HuH-7 (cell line): ENCODE measurements around the gene C3orf85.

Source experiments
- DNase-seq: peaks from one replicate; pipeline ENCODE4 v3.0.0; 2011; ENCODE audit warnings: low spot score

Gene C3orf85

DNA sequence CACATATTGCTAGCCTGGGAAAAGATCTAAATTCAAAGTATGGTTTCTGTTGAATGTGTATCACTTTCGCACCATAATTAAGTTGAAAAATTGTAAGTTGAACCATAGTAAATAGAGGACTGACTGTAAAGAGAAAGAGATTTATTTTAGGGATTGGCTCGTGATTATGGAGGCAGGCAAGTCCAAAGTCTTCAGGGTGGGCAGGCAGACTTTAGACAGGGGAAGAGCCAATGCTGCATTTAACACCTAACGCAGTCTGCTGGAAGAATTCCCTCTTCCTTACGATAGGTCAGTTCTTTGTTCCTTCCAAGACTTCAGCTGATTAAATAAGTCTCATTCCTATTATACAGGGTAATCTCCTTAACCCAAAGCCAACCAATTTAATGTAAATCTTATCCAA is 15.8 kb downstream of the C3orf85 start:
- no peak for DNase-seq

- no peak for DNase-seq
These were observed 18.5 kb downstream of the C3orf85 start for GRCh38 chr3:109154979-109155378.

DNA sequence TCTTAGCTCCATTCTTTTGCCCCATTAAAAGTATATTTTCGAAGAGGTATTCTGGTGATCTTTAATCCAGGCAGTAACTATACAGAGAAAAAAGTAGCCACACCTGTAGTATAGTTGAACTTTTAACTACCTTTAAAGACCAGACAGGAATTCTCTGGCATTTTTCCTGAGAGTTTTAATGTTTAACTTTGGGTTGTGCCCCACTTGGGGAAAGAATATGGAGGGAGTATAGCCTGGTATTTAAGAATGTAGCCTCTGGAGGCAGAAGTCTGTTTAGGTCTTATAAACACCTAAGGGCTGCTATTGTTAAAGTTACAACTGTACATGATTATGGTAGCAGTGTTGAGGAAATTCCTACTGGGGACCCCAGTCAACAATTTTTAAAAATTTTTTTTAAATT is 19.3 kb downstream of the C3orf85 start:
- DNase-seq: no peak

- DNase-seq: no peak
These were observed 25.1 kb downstream of the C3orf85 start for GRCh38 chr3:109161487-109162123.

DNA sequence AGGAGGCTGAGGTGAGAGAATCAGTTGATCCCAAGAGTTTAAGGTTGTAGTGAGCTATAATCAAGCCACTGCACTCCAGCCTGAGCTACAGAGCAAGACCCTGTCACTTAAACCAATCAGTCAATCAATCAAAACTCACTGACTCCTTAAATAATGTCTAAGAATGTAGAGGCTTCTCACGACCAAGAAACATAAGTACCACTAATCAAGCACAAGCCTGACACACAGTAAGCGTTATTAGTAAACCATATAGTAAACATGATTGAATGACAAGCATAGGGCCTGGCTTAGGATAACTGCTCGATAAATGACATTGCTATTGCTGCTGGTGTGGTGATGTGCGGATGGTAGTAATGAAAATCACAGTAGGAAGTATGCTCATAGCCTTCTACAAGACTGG is 29.4 kb downstream of the C3orf85 start:
- no peak for DNase-seq

DNA sequence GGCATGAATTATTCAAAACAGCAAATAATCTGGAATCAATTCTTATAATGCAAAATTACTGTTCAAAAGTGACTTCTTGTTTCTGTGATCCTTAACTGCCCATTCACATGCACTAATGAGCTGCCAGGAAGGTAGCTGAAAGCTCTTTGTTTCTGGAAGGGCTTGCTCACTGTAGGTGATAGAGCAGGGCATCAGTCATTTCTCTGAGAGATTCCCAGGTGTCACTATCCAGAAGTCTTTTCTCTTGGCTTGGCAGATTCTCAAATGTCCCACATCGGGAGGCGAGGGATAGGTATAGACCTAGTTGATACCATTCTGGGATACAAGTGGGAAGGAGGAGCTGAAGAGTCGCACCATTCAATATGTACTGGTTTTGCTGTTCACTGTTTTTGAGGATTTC is 35.0 kb downstream of the C3orf85 start:
- DNase-seq: no peak

DNA sequence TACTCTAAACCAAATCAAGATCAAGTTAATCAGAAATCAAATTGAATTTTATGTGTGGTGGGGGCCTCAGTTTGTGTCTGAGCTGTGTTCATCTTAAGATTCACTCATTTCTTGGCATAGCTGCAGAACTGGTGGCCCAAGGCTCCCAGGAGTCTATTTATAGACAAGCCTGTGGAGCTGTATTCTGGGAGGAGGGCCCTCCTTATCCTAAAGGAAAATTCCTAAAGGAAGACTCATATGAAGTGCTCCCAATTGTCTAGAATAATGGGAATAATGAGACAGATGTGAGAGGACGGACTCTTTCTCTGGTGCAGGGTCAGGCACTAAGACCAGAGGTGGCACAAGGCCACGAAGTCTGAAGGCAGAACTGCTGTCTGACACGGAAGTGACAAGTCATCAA is 38.9 kb downstream of the C3orf85 start:
- DNase-seq: no peak

- no peak for DNase-seq
These were observed 40.2 kb downstream of the C3orf85 start for GRCh38 chr3:109176726-109177125.

DNA sequence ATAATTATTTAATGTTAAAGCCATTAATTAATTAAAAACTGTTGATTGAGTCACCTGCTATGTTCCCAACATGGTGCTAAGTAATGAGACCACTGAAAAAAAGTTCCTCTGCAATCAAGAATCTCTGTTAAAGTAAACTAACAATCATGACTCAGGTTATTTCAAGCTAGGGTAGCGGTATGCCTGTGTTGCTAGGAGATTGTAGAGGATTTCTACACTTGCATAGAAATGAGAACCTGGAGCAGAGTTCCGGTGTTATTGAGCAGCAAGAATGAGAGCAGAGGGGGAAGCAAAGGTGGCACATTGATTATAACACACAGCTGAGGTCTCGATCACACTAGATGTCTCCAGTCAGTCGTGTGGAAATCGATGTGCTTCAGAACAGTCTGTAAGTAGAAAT is 41.4 kb downstream of the C3orf85 start:
- no peak for DNase-seq

- no peak for DNase-seq
These were observed 42.2 kb downstream of the C3orf85 start for GRCh38 chr3:109178708-109179107.

GRCh38 chr3:109184726-109185125 is 48.2 kb downstream of the C3orf85 start:
- DNase-seq: no peak

- no peak for DNase-seq
These were observed 50.9 kb downstream of the C3orf85 start for GRCh38 chr3:109187390-109187789.

DNA sequence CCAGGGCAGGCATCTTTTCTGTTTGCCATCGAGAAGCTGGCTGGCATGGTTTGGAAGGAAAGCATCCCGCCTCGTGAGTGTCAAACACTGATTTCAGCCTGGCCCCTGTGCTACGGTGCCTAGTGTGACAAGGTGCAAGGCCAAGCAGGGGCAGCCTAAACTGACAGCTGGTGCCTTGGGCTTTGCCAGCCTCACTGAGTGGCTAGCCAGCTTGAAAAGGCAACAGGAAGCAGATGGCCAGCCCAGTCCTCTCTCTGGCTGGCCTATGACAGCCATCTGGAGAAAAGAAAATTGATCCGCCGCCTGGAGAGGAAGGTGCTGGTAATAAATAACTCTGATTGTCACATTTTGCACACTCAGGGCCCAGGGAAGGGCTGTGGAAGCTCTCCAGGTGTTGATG is 52.2 kb downstream of the C3orf85 start:
- DNase-seq: no peak

DNA sequence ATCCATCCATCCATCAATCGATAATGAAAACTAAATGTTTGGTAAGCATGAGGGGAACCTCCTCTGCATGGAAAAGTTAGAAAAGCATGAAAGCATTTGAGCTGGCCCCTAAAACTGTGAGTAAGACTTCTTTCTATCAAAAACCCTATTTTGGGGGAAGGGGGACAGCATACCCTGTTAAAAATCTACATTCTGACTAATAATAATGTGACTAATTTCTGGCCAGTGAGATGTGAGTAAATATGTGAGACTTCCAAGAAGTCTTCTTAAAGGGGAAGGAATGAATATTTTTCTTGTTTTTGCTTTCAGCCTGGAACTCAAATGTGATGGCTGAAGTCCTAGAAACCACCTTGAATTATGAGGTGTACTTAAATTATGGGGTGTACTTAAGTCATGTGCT is 54.9 kb downstream of the C3orf85 start:
- DNase-seq: no peak

- no peak for DNase-seq
These were observed 59.3 kb downstream of the C3orf85 start for GRCh38 chr3:109195815-109196214.
